HG02763 (cell line): ENCODE measurements around the gene FDXR.

Experiments
- ATAC-seq: cut with Tn5 transposase; IDR thresholded peaks from one replicate; pipeline ENCODE4 v1.9.1; 2021; ENCODE audit warnings: mild to moderate bottlenecking, moderate library complexity; ENCODE audit not compliant: unreplicated experiment

Gene FDXR

DNA sequence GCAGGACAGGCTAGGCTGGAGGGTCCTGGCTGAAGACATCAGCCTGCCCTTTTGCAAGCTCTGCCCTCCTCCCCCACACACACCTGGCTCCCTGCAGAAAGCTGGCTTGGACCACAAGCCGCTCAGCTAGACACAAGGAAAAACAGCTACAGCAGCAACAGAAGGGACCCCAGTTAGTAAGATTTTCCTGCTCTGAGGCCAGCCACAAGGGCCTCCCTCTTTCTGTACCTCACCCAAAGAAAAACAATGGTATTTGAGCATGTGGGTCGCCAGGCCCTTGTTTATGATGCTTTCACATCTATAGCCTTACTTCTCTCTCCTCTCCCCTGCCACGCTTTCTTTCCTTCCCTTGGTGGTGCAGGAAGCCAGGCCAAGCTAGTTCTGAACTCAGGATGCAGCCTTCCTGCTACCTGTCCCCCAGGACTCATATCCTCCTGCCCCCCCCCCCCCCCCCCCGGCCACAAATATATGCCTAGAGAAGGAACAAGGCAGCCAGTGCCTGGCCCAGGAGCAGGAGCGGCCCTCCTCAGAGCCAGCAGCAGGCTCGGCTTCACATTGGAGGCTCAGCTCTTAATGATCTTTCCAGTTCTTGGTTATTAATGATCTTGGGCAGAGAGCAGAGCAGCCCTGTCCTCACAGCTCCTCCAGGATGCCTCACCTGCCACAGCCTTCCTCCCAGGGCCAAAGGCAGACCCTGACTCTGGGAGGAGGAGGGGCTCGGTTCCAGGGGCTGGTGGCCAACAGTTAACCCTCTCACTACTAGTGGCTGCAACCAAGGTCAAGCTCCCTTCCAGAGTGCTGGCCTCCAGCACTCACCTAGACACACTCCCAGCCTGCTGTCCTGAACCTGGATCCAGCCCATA is 32.6 kb downstream of the FDXR start:
- no peak for ATAC-seq

DNA sequence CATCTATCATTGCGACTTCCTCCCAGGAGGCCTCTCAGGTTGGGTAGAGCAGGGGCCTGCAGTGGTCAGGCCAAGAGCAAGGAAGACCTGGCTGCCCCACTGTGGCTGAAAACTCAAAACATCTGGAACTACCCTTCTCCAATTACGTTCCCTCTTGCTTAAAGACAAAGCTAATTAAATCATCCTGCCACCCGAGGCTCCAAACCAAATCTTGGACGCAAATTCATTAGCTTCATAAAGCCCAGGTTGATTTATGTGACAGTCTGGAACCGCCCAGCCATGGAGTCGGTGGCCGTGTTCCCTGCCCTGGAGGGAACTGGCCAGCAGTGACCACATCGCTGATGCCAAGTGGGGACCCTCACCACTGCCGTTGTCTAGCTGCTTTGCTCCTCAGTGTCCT is 34.5 kb downstream of the FDXR start:
- no peak for ATAC-seq

DNA sequence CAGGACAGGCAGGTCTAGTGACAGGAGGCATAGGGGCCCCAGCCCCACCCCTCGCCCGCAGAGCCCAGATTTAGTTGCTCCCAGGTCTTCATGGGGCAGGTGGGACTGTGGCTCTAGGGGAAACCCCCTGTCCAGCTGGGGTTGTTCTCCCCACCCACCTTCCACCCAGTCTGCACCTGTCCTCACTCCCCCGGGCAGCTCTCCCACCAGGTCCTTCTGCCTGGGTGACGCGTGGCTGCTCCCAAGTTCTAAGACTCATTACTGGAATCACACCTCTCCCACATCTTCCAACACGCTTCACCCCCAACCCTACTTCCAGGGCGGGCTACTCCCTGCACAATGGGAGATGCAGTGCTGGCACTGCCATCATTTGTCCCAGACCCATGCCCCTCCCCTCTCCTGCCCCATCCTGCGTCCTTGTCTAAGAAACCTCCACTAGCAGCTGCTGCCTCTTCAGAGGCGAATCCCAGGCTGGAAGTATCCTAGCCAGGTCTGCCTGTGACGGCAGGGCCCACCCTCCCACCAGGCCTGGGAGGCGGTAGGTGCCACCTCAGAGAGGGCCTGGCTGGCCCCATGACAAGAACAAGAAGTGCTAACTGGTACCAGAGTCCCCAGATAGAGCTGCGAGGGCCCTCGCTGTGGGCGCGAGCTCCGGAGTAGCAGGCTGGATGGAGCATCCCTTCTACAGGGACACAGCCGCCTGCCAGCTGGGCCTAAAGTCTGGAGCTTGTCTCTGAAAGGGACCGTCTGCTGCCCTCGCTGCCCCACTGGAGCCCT is 35.9 kb downstream of the FDXR start:
- ATAC-seq = no peak

DNA sequence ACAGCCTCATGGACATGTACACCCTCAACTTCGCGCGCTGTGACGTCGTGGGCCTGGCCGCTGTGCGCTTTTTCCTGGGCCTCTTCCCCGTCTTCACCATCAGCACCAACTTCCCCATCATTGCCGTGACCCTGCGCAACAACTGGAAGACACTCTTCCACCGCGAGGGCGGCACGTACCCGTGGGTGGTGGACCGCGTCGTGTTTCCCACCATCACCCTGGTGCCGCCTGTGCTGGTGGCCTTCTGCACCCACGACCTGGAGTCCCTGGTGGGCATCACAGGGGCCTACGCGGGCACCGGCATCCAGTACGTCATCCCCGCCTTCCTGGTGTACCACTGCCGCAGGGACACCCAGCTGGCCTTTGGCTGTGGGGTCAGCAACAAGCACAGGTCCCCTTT is 36.6 kb downstream of the FDXR start:
- ATAC-seq = no peak

DNA sequence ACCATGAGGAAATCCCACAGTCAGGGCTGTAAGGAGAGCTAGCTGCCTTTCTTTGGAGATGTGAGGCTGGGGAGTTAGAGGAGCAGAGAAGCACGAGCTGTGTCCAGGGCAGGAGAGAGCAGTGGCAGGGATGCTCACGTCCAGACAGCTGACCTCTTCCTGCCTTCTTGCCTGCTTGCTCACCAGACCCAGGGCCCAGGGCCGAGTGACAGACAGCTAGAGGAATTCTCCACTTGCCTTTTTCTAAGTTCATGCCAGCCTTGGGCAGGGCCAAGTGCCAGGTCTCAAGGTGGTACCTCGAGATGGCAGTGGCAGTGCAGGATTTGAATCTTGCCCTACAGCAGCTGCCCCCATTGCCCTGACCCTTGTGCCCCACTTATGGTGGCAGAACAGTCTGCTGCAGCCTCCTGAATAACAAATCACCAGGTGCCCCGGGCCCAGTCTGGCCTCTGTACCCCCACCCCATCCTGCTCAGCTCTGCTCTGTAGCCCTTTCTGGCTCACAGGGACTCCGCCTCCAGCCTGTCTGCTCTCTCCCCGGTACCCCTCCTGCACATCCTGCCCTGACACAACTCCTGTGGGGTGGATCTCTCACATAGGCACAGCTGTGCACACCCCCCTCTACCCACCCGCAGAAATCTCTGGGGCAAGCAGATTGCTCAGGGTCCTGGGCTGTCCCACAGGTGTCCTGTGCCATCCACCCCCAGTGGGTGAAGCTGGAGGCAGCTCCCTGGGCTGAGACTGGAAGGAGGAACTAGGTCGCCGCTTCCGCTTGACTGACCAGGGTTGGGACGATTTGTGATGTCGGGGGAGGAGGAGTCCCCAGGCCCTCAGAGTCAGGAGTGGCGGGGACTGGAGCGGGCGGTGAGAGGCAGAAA is 39.1 kb downstream of the FDXR start:
- no peak for ATAC-seq

DNA sequence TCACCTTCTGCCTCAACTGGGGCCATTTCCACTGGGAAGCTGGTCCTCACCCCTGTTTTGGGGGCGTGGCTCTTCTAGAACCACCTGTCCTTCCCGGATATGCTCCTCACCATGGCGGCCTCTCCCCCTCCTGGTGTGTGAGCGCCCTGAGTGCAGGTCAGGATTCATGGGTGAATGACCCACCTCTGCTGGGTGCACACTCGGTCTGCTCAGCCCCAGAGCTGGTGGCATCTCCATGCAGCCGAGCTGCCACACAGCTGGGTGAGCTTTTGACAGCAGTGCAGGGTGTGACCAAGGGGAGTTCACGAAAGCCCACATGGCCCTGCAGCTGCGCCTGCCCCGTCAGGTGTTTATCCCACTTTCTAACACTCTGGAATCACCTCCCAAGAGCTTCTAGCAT is 40.4 kb downstream of the FDXR start:
- ATAC-seq = no peak

DNA sequence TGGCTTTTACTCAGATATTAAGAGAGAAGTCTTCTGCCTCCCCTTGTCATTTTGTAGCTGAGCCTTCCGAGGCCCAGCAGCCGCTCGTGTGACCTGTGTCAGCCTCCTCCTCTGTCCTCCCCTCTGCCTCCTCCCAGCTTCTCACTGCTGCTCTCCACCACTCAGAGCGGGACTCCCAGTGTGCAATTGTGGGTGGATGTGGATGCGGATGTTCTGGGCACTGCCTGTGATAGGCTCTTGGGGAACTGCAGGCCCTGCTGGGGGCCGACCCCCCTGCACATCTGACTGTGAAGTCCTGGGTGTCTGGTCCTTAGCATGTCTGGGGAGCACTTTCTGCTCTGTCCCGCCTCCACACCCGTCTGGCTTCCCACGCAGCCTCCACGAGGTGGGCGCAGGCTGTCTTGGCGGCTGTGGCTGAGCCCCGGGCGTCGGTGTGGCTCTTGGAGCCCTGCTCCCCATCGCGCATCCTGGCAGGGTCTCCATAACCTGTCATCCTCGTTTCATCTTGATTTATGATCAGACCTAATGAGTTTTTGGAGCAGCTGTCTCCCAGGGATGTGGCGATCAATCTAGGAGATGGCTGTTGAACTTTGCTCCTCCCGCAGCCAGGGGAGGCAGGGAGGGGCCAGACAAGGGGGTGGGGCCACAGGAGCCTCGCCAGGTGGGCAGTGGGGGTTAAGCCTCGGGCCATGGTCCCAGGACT is 41.2 kb downstream of the FDXR start:
- no peak for ATAC-seq

DNA sequence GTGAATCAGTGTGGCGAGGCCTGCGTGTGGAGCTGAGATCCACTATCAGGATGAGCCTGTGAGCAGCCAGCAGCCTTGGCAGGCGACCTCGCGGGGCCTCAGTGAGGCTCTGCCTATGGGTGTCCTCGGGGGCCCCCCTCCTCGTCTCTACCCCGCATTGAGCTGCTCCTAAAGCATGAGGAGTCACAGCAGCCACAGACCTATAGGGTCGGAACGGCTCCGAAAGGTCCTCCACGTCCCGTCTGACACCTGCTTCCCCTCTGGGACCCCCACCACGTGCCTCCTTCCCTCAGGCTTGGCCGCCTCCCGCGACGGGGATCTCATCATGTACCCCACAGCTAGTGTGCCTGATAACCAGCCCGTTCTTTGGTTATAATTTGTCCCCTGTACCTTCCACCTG is 41.9 kb downstream of the FDXR start:
- ATAC-seq = no peak

DNA sequence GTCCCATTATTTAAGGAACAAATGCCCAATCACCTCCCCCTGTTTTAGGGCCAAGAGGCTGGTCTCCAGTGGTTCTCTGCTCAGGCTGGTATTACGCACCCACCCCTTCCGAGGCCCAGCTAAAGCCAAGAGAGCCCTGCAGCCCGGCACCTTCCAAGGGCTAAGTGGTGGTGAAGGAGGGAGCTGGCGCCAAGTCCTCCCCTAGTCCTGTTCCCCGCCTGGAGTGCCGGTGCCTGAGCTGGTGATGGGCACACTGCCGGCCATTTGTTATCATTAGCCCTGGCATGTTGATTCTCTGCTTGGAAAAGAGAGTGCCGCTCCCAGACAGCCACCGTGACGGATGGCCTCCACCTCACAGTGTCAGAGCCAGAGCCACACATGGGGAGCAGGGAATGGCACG is 45.0 kb downstream of the FDXR start:
- no peak for ATAC-seq

DNA sequence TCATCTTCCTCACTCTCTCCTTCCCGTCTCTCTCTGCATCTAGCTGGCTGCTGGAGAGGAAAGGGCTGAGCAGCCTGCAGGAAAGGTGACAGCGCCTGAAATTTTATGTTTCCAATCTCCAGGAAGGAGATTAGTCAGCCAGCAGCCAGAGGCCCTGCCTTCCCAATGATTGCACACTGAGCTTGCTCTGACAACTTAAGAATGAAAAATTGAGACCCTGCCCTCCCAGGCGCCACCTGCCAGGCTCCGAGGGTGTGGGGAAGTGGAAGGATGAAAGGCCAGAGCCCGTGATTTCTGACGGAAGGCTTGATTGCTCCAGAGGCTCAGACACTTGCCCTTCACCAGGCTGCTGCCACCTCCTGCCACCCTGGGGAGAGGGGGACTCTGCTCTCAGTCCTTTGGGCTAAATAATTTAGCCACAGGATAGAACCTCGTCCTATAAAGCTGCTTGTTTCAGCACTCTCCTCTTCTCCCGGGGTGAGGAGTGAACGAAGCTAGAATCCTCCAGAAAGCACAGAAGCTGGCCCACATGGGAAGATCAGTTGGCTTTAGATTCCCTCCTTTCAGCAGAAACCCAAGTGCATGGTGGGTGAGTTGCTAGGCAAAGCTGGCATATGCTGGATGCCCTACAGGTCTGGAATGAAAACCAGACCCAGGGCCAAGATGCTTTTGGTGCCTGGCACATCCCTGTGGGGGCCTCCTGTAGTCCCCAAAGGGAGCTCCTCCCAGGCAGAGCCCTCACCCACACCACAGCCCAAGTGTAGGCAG is 46.7 kb downstream of the FDXR start:
- ATAC-seq = no peak

DNA sequence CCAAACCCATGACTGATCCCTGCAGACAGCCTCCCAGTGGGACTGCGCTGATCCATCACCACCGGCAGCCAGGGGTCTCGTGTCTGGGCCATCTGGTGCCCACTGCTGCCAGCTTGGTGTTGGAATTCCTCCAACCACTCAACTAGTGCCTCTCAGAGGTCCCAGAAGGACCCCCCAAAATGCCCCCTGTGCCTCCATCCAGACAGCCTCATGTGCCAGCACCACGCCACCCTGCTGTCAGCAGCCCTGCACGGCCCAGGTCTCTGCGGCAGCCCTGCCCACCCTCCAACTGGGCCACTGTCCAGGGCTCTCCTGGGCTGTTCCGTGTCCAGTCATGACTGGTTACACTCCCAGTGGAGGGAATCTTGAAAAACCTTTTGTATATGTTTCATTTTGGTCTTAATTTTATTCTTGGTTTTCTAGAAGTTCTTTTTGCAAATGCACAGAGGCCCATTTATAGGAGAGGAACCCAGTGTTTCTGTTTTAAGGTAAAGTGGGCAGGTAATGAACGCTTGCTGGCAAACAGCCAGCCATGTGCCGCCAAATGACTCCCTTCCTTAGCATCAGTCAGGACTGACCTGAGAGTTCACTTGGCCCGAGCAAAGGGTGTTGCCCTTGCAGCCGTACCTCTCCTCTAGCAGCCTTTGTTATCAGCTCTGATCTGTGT is 47.7 kb downstream of the FDXR start:
- no peak for ATAC-seq

DNA sequence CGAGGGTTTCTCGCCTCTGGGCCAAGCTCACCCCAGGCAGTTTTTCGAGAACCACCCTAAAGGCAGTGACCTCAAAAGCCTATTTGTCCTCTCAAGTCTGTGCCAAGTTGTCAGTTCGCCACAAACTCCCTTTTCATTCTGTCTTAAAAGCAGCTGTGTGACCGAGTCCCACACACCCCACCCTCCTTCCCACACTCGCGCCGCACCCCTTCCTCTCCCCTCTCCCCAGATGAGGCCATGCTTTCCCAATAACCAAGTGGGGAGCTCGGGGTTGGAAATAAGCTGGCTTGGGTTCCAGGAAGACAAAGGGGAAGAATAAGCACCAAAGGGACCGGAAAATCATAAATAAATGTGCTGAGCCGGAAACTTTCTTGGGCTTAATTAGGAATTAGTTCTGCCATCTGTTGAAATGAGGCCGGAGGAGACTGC is 49.8 kb downstream of the FDXR start:
- no peak for ATAC-seq

DNA sequence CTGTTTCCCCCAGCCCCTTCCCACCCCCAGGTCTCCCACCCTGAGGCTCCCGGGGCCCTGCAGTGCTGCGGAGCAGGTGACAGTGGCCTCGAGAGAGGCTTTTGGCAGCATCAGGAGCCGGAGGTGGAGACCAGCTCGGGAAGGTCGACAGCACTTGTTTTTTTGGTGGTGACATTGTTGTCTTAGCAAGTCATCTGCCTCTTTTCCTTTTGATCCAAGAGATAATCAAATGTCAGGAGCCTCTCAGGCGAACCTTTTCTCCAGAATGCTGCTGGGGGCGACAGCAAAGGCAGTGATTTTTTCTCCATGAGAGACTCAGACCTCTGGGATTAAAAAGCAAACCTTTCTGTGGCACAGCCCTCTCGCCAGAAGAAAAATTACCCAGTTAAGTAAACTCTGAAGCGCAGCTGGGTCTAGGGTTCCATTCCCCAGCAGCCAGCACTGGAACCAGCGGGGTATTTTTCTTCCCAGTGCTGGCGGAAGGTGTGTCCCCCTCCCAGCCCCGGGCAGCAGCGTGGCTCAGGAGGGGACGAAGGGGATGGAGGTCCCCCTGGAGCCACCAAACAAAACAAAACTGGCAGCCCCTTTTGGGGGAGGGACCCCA is 50.4 kb downstream of the FDXR start:
- no peak for ATAC-seq

DNA sequence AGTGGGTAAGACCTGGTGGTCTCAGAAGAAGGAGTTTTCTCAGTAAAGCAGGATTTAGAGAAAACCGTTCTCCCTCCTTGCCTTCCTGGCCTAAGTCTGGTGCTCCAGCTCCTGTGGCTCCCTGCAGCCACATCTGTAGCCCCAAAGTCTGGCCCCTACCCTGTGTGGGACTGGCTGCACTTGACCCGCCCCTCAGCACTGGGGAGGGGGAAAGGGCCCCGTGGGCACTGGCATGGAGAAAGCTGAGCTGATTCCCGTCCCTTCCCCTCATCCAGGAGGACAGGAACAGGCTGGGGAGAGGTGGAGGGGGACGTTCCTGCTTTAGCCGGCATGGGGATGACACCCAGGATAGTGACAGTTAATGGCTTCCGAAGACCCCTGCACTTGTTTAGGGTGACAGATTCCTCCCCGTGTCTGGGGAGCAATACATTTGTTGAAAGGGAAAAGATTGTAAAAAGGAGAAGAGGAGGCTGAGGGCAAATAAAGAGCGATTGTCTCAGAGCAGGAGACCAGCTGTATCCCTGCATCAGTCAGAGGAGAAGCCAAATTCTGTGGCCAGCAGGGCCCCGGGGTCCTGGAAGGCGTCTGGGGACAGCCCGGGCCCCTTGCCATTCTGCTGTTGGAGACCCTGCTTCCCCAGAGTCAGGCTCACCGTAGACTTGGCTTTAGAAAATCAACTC is 51.0 kb downstream of the FDXR start:
- ATAC-seq = no peak

DNA sequence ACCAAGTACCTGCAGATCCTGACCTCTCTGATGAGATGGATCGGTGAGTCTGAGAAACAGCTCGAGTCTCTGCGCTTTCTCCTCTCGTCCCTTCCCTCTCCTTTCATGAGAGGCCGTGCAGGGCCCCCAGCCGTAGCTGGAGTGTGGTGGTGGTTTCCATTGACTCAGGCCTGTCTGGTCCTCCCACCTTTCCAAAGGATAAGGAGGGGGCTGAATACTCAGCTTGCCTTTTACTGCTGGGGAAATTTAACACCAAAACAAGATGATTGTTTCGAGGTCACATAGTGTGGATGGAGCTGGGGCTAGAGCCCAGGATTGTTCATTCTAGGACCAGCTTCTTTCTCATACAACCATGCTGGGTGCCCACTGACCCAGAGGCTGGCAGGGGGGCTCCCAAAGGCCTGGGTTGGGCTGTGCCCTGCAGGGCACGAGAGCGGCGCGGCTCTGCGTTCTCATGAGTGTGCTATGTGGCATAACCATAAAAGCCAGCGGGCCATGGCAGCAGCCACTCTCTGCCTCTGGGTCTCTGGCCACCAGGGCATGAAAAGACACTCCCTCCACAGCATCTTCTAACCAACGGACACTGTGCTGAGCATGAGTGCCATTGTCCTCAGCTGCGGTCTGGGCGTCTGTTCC is 52.9 kb downstream of the FDXR start:
- ATAC-seq = no peak

DNA sequence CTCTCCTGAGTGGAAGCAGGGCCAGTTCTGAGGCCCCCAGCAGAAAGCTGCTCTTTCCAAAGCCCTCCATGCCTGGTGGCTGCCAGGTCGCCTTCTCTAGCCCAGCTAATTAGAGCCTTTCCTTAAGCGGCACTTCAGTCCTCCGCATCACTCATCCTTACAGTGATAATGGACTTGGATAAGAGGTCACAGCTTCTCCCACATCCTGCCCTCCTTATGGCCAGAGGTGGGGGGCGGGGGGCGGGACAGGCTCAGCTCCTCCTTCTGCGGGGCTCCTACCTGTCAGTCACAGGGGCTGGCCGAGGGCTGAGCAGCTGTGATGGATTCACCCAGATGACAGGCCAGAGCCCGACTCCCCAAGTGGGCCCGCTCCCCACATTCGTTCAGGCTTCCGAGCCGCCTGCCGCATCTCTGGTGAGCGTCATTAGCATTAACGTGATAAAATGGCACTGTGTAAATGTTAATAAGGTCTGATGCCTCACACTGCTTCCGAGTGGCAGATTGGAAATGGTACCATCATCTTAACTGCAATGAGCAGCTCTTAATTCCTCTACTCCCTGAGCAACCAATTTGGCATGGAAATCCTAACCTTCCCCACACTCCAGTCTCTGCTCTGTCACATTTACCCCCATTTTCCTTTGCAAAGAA is 54.4 kb downstream of the FDXR start:
- ATAC-seq = no peak

DNA sequence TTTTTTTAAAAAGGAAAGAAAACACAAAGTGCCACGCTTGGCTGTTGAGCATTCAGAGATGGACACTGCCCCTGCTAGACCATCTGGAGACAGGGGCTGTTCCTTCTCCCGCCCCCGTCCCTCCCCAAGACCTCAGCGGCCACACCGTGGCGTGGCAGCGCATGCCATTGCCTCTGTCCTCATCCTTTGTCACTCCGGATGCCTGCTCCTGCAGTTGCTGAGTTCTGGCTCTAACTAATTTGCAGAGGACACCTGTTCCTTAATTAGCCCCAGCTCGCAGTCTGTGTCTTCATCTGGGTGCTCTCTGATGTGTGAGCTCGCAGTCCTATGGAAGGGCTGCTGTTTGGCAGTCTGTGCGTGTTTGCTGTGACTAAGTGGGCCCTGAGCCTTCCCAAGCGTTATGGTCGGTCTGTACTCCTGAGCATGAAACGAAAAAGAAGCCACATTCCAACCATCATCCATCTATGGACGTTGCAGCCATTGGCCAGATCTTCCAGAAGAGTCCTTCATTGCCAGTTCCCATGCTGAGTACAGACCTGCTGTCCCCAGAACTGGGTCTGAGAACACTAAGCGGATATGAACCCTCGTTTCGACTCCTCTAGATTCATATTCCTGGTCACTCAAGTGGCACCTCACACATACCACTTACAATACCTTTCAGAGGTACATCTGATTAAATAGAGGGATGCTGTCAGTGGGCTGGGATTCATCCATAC is 55.7 kb downstream of the FDXR start:
- ATAC-seq = no peak
